Colon (tissue), 2 donors: ENCODE measurements around the gene MRPS23.

ENCODE experiments used
- FAIRE-seq: peaks from 2 replicates; lab custom pipeline; 2012; peaks lifted over from hg19 to GRCh38; lab: Jason Lieb, UNC
- donor health status: control.
- donor health status: control.

The MRPS23 gene

DNA sequence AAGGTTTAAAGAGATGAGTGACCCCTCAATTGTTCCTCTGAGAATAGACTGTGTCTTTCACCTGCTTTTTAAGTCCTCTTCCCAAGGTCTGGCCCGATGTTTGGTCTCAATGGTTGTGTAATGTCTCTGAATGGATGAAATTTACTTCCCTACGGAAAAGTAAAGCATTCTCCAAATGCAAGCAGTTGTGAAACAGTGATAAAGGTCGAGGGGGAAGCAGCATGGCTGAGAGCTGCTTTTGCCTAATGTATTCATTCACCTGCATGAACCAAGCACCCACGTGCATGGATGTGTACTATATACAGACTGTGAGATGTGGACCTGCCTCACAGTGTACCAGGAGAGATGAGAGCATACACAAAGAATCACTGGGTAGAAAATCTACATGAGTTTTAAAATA, 11.4 kb downstream of the MRPS23 start:
- FAIRE-seq: no peak

GRCh38 chr17:57835333-57835900, 14.4 kb downstream of the MRPS23 start:
- FAIRE-seq: no peak

DNA sequence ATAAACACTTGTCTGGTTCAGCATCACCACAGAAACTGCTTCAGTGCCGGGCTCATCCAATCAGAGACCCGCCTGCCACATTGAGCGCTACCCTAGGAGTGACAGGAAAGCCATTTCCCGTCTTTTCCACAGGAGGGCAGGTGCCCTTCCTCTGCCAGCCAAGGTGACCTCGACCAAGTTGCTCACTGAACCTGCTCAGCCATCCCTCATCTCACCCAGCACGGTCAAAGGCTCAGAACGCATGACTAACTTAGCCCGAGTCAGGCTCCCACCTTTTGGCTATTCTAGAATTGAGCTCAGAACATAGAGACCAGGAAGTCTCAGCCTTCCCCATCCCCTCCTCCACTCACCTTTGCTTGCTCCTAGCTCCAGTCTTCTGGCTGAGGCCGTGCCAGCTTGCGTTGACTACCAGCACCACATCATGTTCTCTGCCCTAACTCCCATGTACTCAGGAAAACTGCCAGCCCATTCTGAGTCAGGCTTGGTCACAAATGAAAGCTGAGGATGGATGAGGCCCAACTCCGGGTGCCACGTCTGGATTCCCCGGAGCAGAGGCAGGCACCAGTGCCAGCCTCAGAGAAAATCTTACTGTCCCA, 15.6 kb downstream of the MRPS23 start:
- no peak for FAIRE-seq

GRCh38 chr17:57833179-57833939, 16.5 kb downstream of the MRPS23 start:
- FAIRE-seq: no peak

GRCh38 chr17:57832314-57833178, 17.3 kb downstream of the MRPS23 start:
- FAIRE-seq: no peak

- FAIRE-seq: no peak
These were observed 19.0 kb downstream of the MRPS23 start for GRCh38 chr17:57830880-57831279.

DNA sequence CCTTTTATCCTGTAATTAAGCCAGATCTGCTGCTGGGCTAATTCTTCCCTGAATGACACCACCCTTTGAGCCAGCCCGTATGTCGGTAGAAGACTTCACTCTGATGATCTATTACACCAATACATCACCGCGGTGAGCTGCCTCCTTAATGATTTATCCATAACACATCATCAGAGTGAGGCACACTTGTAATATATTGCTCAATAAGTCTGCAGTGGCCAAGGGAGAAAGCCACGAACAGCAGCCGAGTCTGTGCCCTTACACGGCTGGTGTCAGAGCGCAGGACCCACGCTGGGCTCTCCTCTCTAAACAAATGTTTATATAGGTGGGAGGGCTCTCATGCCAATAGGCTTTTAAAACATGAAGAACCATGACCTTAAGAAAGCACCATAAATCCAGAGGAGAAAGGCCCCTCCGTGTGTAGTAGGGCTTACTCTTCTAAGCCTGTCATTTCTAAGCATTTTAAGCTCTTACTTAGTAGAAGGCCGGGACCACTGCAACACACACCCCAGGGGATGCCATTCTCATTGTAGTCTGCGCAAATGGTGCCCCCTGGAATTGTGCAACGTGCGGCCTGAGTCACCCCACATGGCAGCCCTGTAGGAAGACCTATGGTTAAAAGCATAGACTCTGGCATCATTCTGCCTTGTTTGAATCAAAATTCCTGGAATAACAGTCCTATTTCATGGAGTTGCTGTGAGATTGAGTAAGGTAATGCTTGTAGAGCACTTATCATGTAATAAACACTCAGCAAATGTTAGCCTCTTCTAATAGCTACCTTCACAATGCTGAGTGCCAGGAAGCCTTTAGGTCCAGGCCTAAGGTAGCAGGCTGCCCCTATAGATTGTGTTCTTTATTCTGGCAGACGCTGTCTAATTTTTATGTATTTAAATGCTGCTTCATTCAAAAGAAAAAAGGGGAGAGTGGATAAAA, 26.1 kb downstream of the MRPS23 start:
- no peak for FAIRE-seq

GRCh38 chr17:57819867-57820266, 30.0 kb downstream of the MRPS23 start:
- no peak for FAIRE-seq

- FAIRE-seq: no peak
These were observed 30.6 kb downstream of the MRPS23 start for GRCh38 chr17:57819285-57819684.

- no peak for FAIRE-seq
These were observed 31.8 kb downstream of the MRPS23 start for GRCh38 chr17:57818066-57818465.

GRCh38 chr17:57817299-57817698, 32.5 kb downstream of the MRPS23 start:
- FAIRE-seq: no peak

DNA sequence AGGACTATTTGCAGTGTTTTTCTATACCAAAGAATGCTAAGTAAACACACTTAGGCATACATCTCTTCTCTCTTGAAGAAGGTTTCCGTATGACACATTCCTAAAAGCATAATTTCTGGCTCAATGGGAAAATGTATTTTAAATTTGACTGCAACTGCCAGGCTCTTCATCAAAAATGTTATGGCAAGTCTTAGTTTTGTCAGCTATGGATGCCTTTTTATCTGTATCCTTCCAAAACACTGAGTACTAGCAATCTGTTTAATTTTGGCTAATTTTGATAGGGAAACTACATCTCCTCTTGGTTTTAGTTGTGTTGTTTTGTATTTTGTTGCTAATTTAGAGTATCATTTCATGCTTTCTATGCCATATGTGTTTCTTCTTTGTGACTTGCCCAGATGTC, 35.4 kb downstream of the MRPS23 start:
- no peak for FAIRE-seq

DNA sequence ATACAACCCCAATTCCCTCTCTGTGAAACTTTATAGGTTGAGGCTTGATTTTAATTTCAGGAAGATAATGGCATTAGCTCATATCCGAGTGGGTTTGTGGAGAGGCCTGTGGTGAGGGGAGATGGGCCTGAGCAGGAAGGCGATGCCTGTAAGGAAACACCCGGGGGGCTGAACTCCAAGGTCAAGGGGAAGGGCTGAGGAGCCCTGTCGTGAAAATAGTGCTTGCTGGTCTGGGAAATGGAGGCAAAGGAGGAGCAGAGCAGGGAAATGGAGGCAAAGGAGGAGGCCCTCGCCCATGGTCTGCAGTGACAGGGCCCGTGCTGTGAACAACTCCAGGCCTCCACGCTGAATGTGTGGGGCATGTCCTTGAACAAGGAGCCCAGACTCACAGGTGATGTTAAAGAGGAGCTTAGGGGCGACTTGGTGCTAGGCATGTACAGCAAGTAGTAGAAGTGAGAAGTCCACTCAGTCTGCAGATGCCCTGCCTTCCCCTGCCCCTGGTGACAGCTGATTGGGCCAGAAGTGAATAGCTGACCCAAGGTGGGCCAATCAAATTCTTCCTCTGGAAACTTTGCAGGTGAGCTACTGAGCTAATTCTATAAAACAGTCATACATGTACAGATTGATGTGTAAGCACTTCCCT, 38.1 kb downstream of the MRPS23 start:
- no peak for FAIRE-seq

DNA sequence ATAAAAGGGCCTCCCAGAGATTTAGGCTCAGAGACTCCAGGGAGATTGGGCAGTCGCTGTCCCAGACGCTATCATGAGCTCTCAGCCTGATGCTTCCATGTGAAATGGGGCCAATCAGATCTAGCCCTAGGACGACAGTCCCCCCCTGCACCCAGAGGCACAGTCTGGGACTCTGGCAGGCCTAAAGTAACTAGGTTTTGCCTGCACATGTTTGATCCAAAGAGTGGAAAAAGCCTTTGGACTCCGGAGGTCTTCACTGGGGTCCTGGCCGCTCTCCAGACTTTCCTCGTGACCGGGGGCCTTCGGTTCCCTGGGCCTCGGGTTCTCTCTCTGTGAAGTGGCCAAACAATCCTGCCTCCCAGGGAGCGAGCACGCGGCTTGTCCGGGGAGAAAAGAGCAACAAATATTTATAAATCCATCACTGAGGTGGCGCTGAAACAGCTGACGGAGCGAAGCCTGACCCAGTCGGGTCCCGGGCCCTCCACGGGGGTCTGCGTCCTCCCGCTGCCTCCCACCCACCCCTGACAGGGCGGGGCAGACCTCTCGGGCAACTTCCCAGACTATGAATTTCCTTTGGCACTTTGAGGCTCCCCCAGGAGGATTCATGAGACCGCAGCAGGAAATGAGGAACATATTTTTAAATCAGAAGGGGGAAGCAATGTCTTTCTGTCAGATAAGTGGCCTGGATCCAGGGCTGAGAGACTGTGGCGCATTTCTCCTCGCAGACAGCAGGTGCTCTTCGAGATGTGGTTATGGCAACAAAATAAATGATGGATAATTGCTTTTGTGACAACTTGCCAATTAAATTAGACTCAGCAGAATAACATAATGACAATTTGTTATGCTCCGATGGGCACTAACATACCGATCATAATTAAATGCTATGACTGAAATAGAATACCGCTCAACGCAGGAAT, 38.9 kb downstream of the MRPS23 start:
- no peak for FAIRE-seq

DNA sequence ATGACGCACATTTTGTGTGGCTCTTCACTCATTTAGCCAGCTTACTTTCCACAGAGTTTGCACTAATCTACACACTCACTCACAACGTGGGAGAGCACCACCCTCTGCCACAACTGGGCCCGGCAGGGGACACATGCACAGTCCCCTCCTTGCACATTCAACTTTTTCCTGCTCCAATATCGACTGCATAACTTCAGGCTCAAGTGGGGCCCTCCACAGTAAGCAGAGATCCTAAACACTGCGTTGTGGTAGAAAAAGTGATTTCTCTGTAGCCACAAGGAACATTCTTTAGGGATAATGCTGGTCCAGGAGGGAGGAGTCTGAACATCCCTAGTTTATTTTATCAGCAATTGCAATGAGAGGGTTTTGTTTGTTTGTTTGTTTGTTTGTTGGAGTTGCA, 40.0 kb downstream of the MRPS23 start:
- FAIRE-seq: no peak

GRCh38 chr17:57808882-57809281, 41.0 kb downstream of the MRPS23 start:
- no peak for FAIRE-seq

GRCh38 chr17:57806167-57806830, 43.5 kb downstream of the MRPS23 start:
- FAIRE-seq: no peak

- no peak for FAIRE-seq
These were observed 46.8 kb downstream of the MRPS23 start for GRCh38 chr17:57803021-57803420.

DNA sequence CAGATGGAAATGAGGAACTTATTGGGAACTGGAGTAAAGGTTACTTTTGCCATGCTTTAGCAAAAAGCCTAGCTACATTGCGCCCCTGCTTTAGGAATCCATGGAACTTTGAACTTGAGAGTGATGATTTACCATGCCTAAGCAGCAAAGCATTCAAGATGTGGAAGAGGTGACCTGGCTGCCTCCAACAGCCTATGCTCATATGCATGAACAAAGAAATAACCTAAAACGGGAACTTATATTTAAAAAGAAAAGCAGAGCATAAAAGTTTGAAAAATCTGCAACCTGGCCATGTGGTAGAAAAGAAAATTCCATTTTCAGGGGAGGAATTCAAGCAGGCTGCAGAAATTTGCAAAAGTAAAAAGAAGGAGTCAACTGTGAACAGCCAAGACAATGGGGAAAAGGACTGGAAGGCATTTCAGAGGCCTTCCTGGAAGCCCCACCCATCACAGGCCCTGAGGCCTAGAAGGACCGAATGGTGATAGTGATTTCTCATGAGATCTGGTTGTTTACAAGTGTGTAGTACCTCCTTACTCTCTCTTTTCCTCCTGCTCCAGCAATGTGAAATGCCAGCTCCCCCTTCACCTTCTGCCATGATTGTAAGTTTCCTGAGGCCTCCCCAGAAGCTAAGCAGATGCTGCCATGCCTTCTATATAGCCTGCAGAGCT, 48.7 kb downstream of the MRPS23 start:
- no peak for FAIRE-seq
